Neural cell (in vitro differentiated cells): ENCODE data around the gene ASCC2. TPM values are rescaled to one million over a fixed set of nuclear protein-coding genes. Genes with fewer than 3 reads are reported as not detected.

Source experiments
- H2AFZ ChIP-seq: fragments of 200-600, 300-800 bp; sonication (generic), shearing (Covaris generic); 2 replicates; pipeline ENCODE4 v1.6.0; 2014; ENCODE audit warnings: low read depth, mild to moderate bottlenecking, antibody characterized with exemption, low read length, moderate library complexity
- H3F3A ChIP-seq: fragments of 200-600 bp; shearing (Covaris generic); 2 replicates; pipeline ENCODE4 v1.6.1; 2016; ENCODE audit warnings: mild to moderate bottlenecking, moderate library complexity, mixed read lengths, antibody characterized with exemption, low read length; ENCODE audit not compliant: insufficient read depth, poor library complexity, severe bottlenecking
- H3K27ac ChIP-seq: fragments of 200-600, 300-800 bp; sonication (generic), shearing (Covaris generic); 2 replicates; pipeline ENCODE4 v1.5.1; 2014; ENCODE audit warnings: mild to moderate bottlenecking, low read length, moderate library complexity
- H3K27me3 ChIP-seq: fragments of 300-800, 200-600 bp; sonication (generic), shearing (Covaris generic); 2 replicates; pipeline ENCODE4 v1.6.0; 2014; ENCODE audit warnings: mild to moderate bottlenecking, low read depth, low read length, moderate library complexity; ENCODE audit not compliant: insufficient read depth
- H3K36me3 ChIP-seq: fragments of 300-800, 200-600 bp; sonication (generic), shearing (Covaris generic); 2 replicates; pipeline ENCODE4 v1.5.1; 2014; ENCODE audit warnings: mild to moderate bottlenecking, antibody characterized with exemption, low read length, moderate library complexity; ENCODE audit not compliant: insufficient read depth
- H3K4me2 ChIP-seq: fragments of 300-800, 200-600 bp; sonication (generic), shearing (Covaris generic); 2 replicates; pipeline ENCODE4 v1.6.0; 2014; ENCODE audit warnings: mild to moderate bottlenecking, low read length
- H3K4me3 ChIP-seq: fragments of 300-800, 200-600 bp; sonication (generic), shearing (Covaris generic); 2 replicates; pipeline ENCODE4 v1.5.1; 2014; ENCODE audit warnings: mild to moderate bottlenecking, low read length, moderate library complexity
- H3K79me2 ChIP-seq: fragments of 200-600 bp; shearing (Covaris generic); replicated peaks from 2 replicates; pipeline ENCODE4 v1.6.0; 2014; ENCODE audit warnings: mild to moderate bottlenecking, low read length, moderate library complexity; ENCODE audit not compliant: insufficient read depth
- H3K9ac ChIP-seq: fragments of 300-800, 200-600 bp; sonication (generic), shearing (Covaris generic); 2 replicates; pipeline ENCODE4 v1.6.1; 2016; ENCODE audit warnings: mild to moderate bottlenecking, low read length, mixed read lengths
- H3K9me2 ChIP-seq: fragments of 200-600 bp; shearing (Covaris generic); 2 replicates; pipeline ENCODE4 v1.6.1; 2016; ENCODE audit warnings: mild to moderate bottlenecking, low read length, mixed read lengths; ENCODE audit not compliant: insufficient read depth
- H3K9me3 ChIP-seq: fragments of 200-600, 300-800 bp; sonication (generic), shearing (Covaris generic); 2 replicates; pipeline ENCODE4 v1.6.1; 2016; ENCODE audit warnings: mild to moderate bottlenecking, mixed run types, low read length, moderate library complexity, mixed read lengths
- H4K20me1 ChIP-seq: fragments of 200-600 bp; shearing (Covaris generic); 2 replicates; pipeline ENCODE4 v1.6.1; 2016; ENCODE audit warnings: mild to moderate bottlenecking, mixed run types; ENCODE audit not compliant: insufficient read depth
- CTCF ChIP-seq: fragments of 450-650 bp; IDR thresholded peaks from 2 replicates; pipeline ENCODE4 v1.5.1; 2014; ENCODE audit warnings: antibody characterized with exemption, mild to moderate bottlenecking, moderate library complexity; ENCODE audit not compliant: poor library complexity, severe bottlenecking
- EP300 ChIP-seq: fragments of 450-650 bp; conservative IDR thresholded peaks from 2 replicates; pipeline ENCODE4 v1.6.1; 2014; ENCODE audit warnings: antibody characterized with exemption, mild to moderate bottlenecking, moderate library complexity; ENCODE audit not compliant: poor library complexity, severe bottlenecking
- EZH2 ChIP-seq: fragments of 200-600, 300-800 bp; shearing (Covaris generic), sonication (generic); IDR thresholded peaks from 2 replicates; pipeline ENCODE4 v1.6.1; 2014; ENCODE audit warnings: antibody characterized with exemption, low read length, borderline replicate concordance, mild to moderate bottlenecking; ENCODE audit not compliant: insufficient read depth, poor library complexity, severe bottlenecking
- MXI1 ChIP-seq: fragments of 450-650 bp; conservative IDR thresholded peaks from 2 replicates; pipeline ENCODE4 v1.6.1; 2014; ENCODE audit warnings: antibody characterized with exemption, mild to moderate bottlenecking; ENCODE audit not compliant: poor library complexity, severe bottlenecking
- POLR2AphosphoS5 ChIP-seq: IDR thresholded peaks from 2 replicates; pipeline ENCODE4 v1.6.1; 2012
- RAD21 ChIP-seq: fragments of 450-650 bp; conservative IDR thresholded peaks from 2 replicates; pipeline ENCODE4 v1.6.1; 2014; ENCODE audit warnings: antibody characterized with exemption, mild to moderate bottlenecking, moderate library complexity
- REST ChIP-seq: IDR thresholded peaks from 2 replicates; pipeline ENCODE4 v1.6.1; 2012; ENCODE audit warnings: borderline replicate concordance
- SMC3 ChIP-seq: fragments of 450-650 bp; conservative IDR thresholded peaks from 2 replicates; pipeline ENCODE4 v1.6.1; 2014; ENCODE audit warnings: antibody characterized with exemption, mild to moderate bottlenecking, moderate library complexity; ENCODE audit not compliant: poor library complexity
- TAF1 ChIP-seq: IDR thresholded peaks from 2 replicates; pipeline ENCODE4 v1.6.1; 2012; ENCODE audit warnings: low read depth
- polyA plus RNA-seq: library from polyadenylated mRNA; depleted of rRNA; stranded (reverse); fragments of >200 nt; gene quantifications from 2 replicates; pipeline ENCODE4 v1.2.3, GENCODE V29; 2014

The ASCC2 gene
- polyA plus RNA-seq, 1 donor from 2014 or later: 26.2 TPM

GRCh38 chr22:29748248-29748893 lies 89.7 kb downstream of the ASCC2 start:
- Histone ChIP-seq H3K36me3 (no peaks in the 10 kb centered on the region), H3K9me3 (no peaks in the 10 kb centered on the region)

GRCh38 chr22:29747832-29748231 lies 90.2 kb downstream of the ASCC2 start:
- Histone ChIP-seq H3K27ac (no peak overlapping the region), H4K20me1 (no peaks in the 10 kb centered on the region), H3K79me2 (no peaks in the 10 kb centered on the region), H3K27me3 (no peaks in the 10 kb centered on the region), H3K36me3 (no peaks in the 10 kb centered on the region), H3F3A (no peaks in the 10 kb centered on the region), H2AFZ (no peak overlapping the region), H3K9me3 (no peaks in the 10 kb centered on the region), H3K4me2 (no peak overlapping the region), H3K4me3 (no peak overlapping the region), H3K9me2 (no peaks in the 10 kb centered on the region), H3K9ac (no peak overlapping the region)
- TF ChIP-seq EZH2 (no peak), RAD21 (no peak), REST (no peak), CTCF (no peak), POLR2AphosphoS5 (no peak)

More at GRCh38 chr22:29748248-29748893, 89.7 kb downstream of the ASCC2 start:
- Histone ChIP-seq H3K27ac (no peak overlapping the region), H3K4me3 (no peak overlapping the region), H3F3A (no peaks in the 10 kb centered on the region), H3K79me2 (no peaks in the 10 kb centered on the region), H3K9ac (no peak overlapping the region), H3K4me2 (no peak overlapping the region), H2AFZ (no peak overlapping the region), H3K9me2 (no peaks in the 10 kb centered on the region), H4K20me1 (no peaks in the 10 kb centered on the region), H3K27me3 (no peaks in the 10 kb centered on the region)
- TF ChIP-seq SMC3 (no peak), MXI1 (no peak), REST (no peak), EP300 (no peak), CTCF (no peak), EZH2 (no peak), RAD21 (no peak), POLR2AphosphoS5 (no peak), TAF1 (no peak)
